Non-pigmented ciliary epithelial cell (primary cell): Measurements from ENCODE around the gene PARK7.
"Not testable (repeated sequence)": the region's sequence is repeated elsewhere in the genome, so short reads cannot be mapped to it uniquely, and the experiment has no call there.

Source experiments
- DNase-seq: peaks from one replicate; pipeline ENCODE4 v3.0.0-alpha.2; 2010; ENCODE audit warnings: low read depth

Gene PARK7

DNA sequence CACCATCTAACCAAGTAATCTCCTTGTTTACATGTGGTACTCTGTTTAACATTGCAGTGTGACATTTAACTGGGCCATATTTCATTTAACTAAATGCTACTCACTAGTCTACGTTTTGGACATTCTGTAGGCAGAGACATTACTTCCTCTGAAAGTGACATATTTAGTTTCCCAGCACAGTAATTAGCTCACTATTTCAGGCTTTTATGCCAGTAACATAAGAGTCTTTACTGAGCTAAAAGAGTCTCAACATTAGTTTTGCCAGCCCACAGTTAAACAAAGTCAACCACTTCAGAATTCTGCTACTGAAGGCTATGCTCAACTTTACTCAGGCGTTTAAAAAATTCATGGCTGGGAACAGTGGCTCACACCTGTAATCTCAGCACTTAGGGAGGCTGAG is 18.3 kb upstream of the PARK7 start:
- no peak for DNase-seq

GRCh38 chr1:7948960-7949359 is 12.6 kb upstream of the PARK7 start:
- peak; percentile 72 for DNase-seq

- not testable (repeated sequence) for DNase-seq
Measured at GRCh38 chr1:7952791-7953190, 8.7 kb upstream of the PARK7 start.

DNA sequence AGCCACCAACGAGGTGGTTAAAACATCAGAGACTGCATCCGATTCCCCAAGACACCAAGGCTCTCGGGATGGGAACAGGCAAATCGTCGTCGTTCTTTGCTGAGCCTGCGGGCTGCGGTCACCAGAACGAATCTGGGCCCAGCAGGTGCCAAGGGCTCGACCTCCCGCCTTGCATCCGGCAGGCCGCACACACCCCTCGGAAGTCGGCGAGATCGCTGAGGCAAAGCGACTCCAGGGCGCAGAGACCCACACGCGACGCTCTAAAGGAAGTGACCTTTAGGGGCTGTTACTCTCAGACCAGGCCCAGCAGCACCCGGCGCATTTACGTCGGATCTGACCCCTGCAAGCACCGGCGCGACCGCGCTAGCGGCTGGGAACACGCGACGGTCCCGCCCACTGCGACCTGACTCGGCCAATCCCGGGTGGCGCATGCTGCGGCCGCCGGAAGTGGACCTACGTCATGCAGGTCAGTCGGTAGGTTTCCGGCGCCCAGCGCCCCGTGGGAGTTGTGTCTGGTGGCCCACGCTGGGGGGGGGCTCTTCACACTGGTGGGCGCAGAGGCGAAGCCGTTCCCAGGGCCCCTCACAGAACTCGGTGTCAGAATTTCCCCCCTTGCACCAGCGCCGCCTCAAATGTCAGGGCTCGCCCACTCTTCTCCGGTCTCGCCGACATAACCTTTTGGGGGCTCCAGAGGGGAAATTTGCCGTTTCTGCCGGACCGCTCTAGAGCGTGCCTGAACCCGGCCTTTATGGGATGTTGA is 7.5 kb upstream of the PARK7 start:
- peak; percentile 63 for DNase-seq

- DNase-seq, result no peak
Measured at GRCh38 chr1:7954683-7955082, 6.8 kb upstream of the PARK7 start.

- peak; percentile 13 for DNase-seq
Measured at GRCh38 chr1:7956218-7957032, 5.1 kb upstream of the PARK7 start.

GRCh38 chr1:7960165-7960564 is 1.3 kb upstream of the PARK7 start:
- no peak for DNase-seq

- no peak for DNase-seq
Measured at GRCh38 chr1:7960867-7961215, 670 bp upstream of the PARK7 start.

- DNase-seq, result no peak
Measured at GRCh38 chr1:7962014-7962335, 464 bp downstream of the PARK7 start.

DNA sequence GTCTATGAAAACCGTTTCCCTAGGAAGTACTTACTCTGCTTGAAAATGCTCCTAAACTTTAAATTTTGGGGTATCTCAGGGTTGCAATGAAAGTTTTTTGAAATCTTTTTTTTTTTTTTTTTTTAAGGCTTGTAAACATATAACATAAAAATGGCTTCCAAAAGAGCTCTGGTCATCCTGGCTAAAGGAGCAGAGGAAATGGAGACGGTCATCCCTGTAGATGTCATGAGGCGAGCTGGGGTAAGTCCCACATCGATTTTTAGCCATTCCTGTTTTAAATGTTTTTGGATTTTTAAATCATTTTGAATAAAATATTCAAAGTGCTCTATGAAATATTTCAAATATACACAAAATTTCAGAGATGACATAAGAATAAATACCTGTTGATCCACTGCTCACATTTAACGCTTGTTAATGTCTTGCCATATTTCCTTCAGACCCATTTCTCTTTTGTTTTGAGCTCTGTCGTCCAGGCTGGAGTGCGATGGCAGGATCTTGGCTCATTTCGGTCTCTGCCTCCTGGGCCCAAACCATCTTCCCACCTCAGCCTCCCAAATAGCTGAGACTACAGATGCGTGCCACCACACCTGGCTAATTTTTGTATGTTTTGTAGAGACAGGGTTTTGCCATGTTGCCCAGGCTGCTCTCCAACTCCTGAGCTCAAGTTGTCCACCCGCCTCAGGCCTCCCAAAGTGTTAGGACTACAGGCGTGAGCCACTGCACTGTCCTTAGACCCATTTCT is 1.3 kb downstream of the PARK7 start:
- DNase-seq, result no peak

GRCh38 chr1:7963378-7963730 is 1.8 kb downstream of the PARK7 start:
- not testable (repeated sequence) for DNase-seq

DNA sequence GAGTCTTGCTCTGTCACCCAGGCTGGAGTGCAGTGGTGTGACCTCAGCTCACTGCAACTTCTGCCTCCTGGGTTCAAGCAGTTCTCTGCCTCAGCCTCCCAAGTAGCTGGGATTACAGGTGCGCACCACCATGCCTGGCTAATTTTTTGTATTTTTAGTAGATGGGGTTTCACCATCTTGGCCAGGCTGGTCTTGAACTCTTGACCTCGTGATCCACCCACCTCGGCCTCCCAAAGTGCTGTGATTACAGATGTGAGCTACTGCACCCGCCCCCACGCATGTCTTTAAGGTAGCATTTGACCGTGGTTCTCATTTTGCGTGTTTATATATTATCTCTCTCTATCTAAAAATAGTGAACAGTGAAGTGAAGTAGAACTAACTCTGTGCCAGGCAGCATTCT is 2.3 kb downstream of the PARK7 start:
- DNase-seq, result not testable (repeated sequence)

- DNase-seq, result no peak
Measured at GRCh38 chr1:7964476-7964875, 3.0 kb downstream of the PARK7 start.

DNA sequence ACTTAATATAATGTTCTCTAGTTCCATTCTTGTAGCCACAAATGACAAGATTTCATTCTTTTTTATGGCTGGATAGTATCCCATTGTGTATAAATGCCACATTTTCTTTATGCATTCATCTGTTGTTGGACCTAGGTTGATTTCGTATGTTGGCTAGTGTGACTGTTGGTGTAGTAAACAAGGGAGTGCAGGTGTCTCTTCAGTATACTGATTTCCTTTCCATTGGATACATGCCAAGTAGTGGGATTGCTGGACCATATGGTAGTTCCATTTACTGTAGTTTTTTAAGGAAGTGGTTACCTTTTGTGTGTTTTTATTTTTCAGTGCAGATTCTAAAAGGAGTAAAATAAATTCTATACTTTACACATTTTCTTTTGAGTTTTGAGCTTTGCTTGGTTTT is 5.7 kb downstream of the PARK7 start:
- DNase-seq, result no peak

DNA sequence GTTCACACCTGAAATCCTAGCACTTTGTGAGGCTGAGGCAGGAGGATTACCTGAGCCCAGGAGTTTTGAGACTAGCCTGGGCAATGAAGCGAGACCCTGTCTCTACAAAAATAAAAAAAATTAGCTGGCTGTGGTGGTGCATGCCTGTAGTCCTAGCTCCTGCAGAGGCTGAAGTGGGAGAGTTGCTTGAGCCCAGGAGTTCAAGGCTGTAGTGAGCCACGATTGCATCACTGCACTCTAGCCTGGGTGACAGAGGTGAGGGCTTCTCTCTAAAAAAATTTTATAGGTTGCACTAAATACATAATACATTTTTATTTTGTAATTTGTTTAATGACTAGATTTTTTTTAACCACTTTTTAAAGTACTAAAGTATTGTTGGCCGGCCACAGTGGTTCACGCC is 6.1 kb downstream of the PARK7 start:
- DNase-seq, result no peak

- no peak for DNase-seq
Measured at GRCh38 chr1:7970246-7970645, 8.7 kb downstream of the PARK7 start.

- DNase-seq, result no peak
Measured at GRCh38 chr1:7971024-7971423, 9.5 kb downstream of the PARK7 start.

GRCh38 chr1:7972285-7972684 is 10.8 kb downstream of the PARK7 start:
- no peak for DNase-seq

GRCh38 chr1:7973086-7973485 is 11.6 kb downstream of the PARK7 start:
- no peak for DNase-seq

- DNase-seq, result no peak
Measured at GRCh38 chr1:7975212-7975865, 13.8 kb downstream of the PARK7 start.

DNA sequence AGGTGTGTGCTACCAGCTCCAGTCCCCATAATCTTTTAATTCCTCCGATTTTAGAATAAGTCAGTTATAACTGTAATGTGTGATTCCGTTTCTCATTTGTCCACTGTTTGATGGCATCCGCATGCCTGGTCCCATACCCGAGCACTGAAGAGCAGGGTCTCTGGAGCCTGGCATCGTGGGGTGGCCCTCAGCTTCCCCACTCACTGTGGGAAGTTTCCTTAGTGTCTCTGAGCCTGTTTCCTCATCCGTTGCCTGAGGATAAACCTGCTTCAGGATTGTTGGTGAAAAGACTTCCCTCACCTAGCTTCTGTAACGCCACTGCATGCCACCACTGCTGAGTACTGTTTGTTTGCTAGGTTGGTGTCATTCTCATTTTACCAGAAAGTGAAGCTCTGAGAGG is 19.5 kb downstream of the PARK7 start:
- no peak for DNase-seq

GRCh38 chr1:7983086-7983778 is 21.7 kb downstream of the PARK7 start:
- DNase-seq, result no peak
